ENCODE data around the gene IL1F10. TPM values are rescaled to one million over a fixed set of nuclear protein-coding genes. Genes with fewer than 3 reads are reported as not detected.

IL1F10 gene
- total and polyA plus RNA-seq, 2 donors (not counting 3 experiments of a cell fraction or from before 2014, with no cell fraction given): not detected

DNA sequence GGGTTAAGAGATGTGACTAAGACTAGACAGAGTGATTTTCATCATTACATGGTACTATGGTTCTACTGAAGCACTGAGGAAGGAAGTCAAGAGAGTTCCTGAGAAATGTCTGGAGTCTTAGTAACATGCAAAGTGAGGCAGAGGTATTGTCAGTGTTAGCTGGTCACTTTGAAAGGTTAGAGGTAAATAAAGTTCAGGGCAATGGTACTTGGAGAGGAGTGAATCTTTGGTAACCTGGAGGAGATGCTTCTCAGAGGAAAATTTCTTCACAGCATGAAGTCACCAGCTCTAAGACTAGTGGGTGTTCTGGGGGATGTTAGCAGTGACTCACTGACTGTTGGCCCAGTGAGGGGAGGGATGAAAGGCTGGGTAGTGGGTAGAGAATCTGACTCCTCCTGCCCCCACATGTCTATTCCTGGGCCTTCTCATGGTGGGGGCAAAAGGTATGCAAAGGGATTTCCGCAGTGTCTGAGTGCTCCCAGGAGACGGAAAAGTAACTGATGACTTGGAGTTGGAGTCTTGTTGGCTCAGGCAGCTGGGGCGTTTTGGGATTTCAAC, 36.4 kb downstream of the IL1F10 start:
- FAIRE-seq: no peak
- ChIA-PET POLR2A (no interaction called here), CTCF (interaction anchor here (1.5 kb wide), 1 partner anchor 34 kb away, joined by 4 read pairs; no protein-coding TSS in a partner anchor)
- H3K36me3 ChIP-seq (ENCODE audit: control insufficient read depth in 2 of 2, extremely low read depth in 1 of 2, insufficient read depth in 2 of 2, low read length in 2 of 2): no peaks in the 10 kb centered on the region
- no TSS peak for BruUV-seq (replicated peaks)
- intact Hi-C loops (cut with micrococcal nuclease) (no loop called here), dilution Hi-C loops (cut with MboI; ENCODE audit: extremely low pct_ligation_motif_present, low sequenced_read_pairs) (no loop called here)
- H3K9me1 ChIP-seq (replicated peaks; ENCODE audit: control insufficient read depth, extremely low read depth, insufficient read depth, low read length): no peaks in the 10 kb centered on the region
- H3K4me1 ChIP-seq (ENCODE audit: control insufficient read depth, extremely low read depth, insufficient read depth, low read length): no peaks in the 10 kb centered on the region
- no peak overlapping the region for H3K4me2 ChIP-seq (ENCODE audit: insufficient read depth, low read length)
- H2AFZ ChIP-seq (ENCODE audit: low read depth, low read length): no peak overlapping the region
- H3K9me3 ChIP-seq (replicated peaks; ENCODE audit: control insufficient read depth, insufficient read depth, low read length): no peaks in the 10 kb centered on the region
- no peak overlapping the region for H3K4me3 ChIP-seq (replicated peaks in 1 of 3; ENCODE audit: insufficient read depth in 1 of 3, low read depth in 1 of 3, low read length in 3 of 3)
- H4K20me1 ChIP-seq (replicated peaks; ENCODE audit: control insufficient read depth, extremely low read depth, insufficient read depth, low read length): no peaks in the 10 kb centered on the region
- TF ChIP-seq JUN (IDR thresholded peaks at IDR 0.05; ENCODE audit: borderline replicate concordance, insufficient read depth, insufficient read length, low read depth) (no peak), POLR2AphosphoS5 (IDR thresholded peaks at IDR 0.05; ENCODE audit: insufficient read depth, low read depth, low read length) (no peak), MYC (IDR thresholded peaks at IDR 0.05; ENCODE audit: low read depth, low read length) (no peak), FOS (IDR thresholded peaks at IDR 0.05; ENCODE audit: borderline replicate concordance, insufficient read depth, low read length) (no peak), EZH2 (IDR thresholded peaks at IDR 0.05; ENCODE audit: borderline replicate concordance, low read depth, low read length, severe bottlenecking) (no peak), MAX (IDR thresholded peaks at IDR 0.05; ENCODE audit: insufficient read depth, insufficient read length) (no peak), GATA2 (IDR thresholded peaks at IDR 0.05; ENCODE audit: insufficient read depth, insufficient read length, low read depth, low read length) (no peak), POLR2A (IDR thresholded peaks at IDR 0.05; ENCODE audit: low read depth, low read length) (no peak)
- TF ChIP-seq, protein P1, sequence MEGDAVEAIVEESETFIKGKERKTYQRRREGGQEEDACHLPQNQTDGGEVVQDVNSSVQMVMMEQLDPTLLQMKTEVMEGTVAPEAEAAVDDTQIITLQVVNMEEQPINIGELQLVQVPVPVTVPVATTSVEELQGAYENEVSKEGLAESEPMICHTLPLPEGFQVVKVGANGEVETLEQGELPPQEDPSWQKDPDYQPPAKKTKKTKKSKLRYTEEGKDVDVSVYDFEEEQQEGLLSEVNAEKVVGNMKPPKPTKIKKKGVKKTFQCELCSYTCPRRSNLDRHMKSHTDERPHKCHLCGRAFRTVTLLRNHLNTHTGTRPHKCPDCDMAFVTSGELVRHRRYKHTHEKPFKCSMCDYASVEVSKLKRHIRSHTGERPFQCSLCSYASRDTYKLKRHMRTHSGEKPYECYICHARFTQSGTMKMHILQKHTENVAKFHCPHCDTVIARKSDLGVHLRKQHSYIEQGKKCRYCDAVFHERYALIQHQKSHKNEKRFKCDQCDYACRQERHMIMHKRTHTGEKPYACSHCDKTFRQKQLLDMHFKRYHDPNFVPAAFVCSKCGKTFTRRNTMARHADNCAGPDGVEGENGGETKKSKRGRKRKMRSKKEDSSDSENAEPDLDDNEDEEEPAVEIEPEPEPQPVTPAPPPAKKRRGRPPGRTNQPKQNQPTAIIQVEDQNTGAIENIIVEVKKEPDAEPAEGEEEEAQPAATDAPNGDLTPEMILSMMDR (IDR thresholded peaks at IDR 0.05; ENCODE audit: extremely low read depth in 1 of 2, insufficient read depth in 1 of 2, low read depth in 1 of 2, low read length in 2 of 2): no peak
- DNase-seq (ENCODE audit: low read depth, low spot score): no peak
- H3K9ac ChIP-seq (replicated peaks; ENCODE audit: extremely low read depth, insufficient read depth, low read length): no peak overlapping the region
- no peaks in the 10 kb centered on the region for H3K79me2 ChIP-seq (ENCODE audit: control insufficient read depth, insufficient read depth, low read length)
- H3K27ac ChIP-seq (ENCODE audit: insufficient read depth, low read depth, low read length): no peak overlapping the region
- H3K27me3 ChIP-seq (ENCODE audit: control insufficient read depth in 2 of 2, insufficient read depth in 2 of 2, low read length in 2 of 2): no peaks in the 10 kb centered on the region

Data from endothelial cell of umbilical vein (primary cell).